Thyroid gland (tissue), 4 donors: ENCODE data around the gene CCT8L2.
"Not testable (repeated sequence)": the region's sequence is repeated elsewhere in the genome, so short reads cannot be mapped to it uniquely, and the experiment has no call there.

Experiments
- CTCF ChIP-seq, 6 experiments: fragments of 200-600 bp in 3 of 6; fragments of 450-650 bp in 3 of 6; sonication (generic) in 3 of 6; IDR thresholded peaks; one replicate each; pipeline ENCODE4 v1.5.1; 2016 to 2019; ENCODE audit warnings: antibody characterized with exemption in 6 of 6, mild to moderate bottlenecking in 2 of 6, inconsistent platforms in 1 of 6, moderate library complexity in 1 of 6
- POLR2A ChIP-seq, 2 donors: fragments of 450-650 bp; IDR thresholded peaks; one replicate each; pipeline ENCODE4 v1.6.1; 2017; ENCODE audit warnings: antibody characterized with exemption in 2 of 2, mild to moderate bottlenecking in 2 of 2, moderate library complexity in 1 of 2

GRCh38 chr22:16557511-16557910 lies 35.1 kb downstream of the CCT8L2 start:
- not testable (repeated sequence) for TF ChIP-seq POLR2A, CTCF (IDR thresholded peaks at IDR 0.05)
